ENCODE measurements around the gene RGS7.

RGS7 gene

GRCh38 chr1:241332037-241332409 is 25.0 kb downstream of the RGS7 start:
- Histone ChIP-seq H3K9ac (ENCODE audit: low read length) (no peak overlapping the region), H4K20me1 (ENCODE audit: insufficient read depth, low read length) (no peaks in the 10 kb centered on the region), H3K27ac (ENCODE audit: low read length) (no peak overlapping the region), H3K36me3 (replicated peaks; ENCODE audit: low read depth, low read length) (no peaks in the 10 kb centered on the region), H3K9me3 (ENCODE audit: insufficient read depth, low read length) (no peaks in the 10 kb centered on the region), H3K4me2 (ENCODE audit: low read length) (no peak overlapping the region), H2AFZ (ENCODE audit: low read depth, low read length) (no peak overlapping the region), H3K27me3 (ENCODE audit: low read depth, low read length) (peaks cover 21% of the 10 kb centered on the region), H3K4me1 (ENCODE audit: low read length) (peaks cover 11% of the 10 kb centered on the region), H3K79me2 (ENCODE audit: low read length) (no peaks in the 10 kb centered on the region), H3K4me3 (ENCODE audit: low read length) (no peak overlapping the region)
- no peak for TF ChIP-seq EZH2phosphoT487 (IDR thresholded peaks at IDR 0.05; ENCODE audit: low read depth)

- Histone ChIP-seq H4K20me1 (ENCODE audit: insufficient read depth, low read length) (no peaks in the 10 kb centered on the region), H3K9ac (ENCODE audit: low read length) (no peak overlapping the region), H3K4me3 (ENCODE audit: low read length) (no peak overlapping the region), H3K79me2 (ENCODE audit: low read length) (no peaks in the 10 kb centered on the region), H3K27ac (ENCODE audit: low read length) (no peak overlapping the region), H3K9me3 (ENCODE audit: insufficient read depth, low read length) (no peaks in the 10 kb centered on the region), H3K27me3 (ENCODE audit: low read depth, low read length) (peaks cover 21% of the 10 kb centered on the region), H3K4me1 (ENCODE audit: low read length) (peaks cover 11% of the 10 kb centered on the region), H3K4me2 (ENCODE audit: low read length) (no peak overlapping the region), H3K36me3 (replicated peaks; ENCODE audit: low read depth, low read length) (no peaks in the 10 kb centered on the region), H2AFZ (ENCODE audit: low read depth, low read length) (no peak overlapping the region)
- TF ChIP-seq CTCF (IDR thresholded peaks at IDR 0.05; ENCODE audit: low read depth, low read length) (no peak), EZH2phosphoT487 (IDR thresholded peaks at IDR 0.05; ENCODE audit: low read depth) (no peak)
Observed at GRCh38 chr1:241331328-241332036, 25.5 kb downstream of the RGS7 start.

- Histone ChIP-seq H3K4me3 (ENCODE audit: low read length) (no peak overlapping the region), H3K9ac (ENCODE audit: low read length) (no peak overlapping the region), H3K27ac (ENCODE audit: low read length) (no peak overlapping the region), H3K9me3 (ENCODE audit: insufficient read depth, low read length) (no peaks in the 10 kb centered on the region), H3K36me3 (replicated peaks; ENCODE audit: low read depth, low read length) (no peaks in the 10 kb centered on the region), H3K79me2 (ENCODE audit: low read length) (no peaks in the 10 kb centered on the region), H2AFZ (ENCODE audit: low read depth, low read length) (no peak overlapping the region), H4K20me1 (ENCODE audit: insufficient read depth, low read length) (no peaks in the 10 kb centered on the region), H3K4me1 (ENCODE audit: low read length) (peaks cover 11% of the 10 kb centered on the region; the same call in 1 of the 2 replicates), H3K27me3 (ENCODE audit: low read depth, low read length) (peaks cover 21% of the 10 kb centered on the region), H3K4me2 (ENCODE audit: low read length) (peak overlapping the region; percentile 20; the same call in 1 of the 2 replicates)
- TF ChIP-seq CTCF (IDR thresholded peaks at IDR 0.05; ENCODE audit: low read depth, low read length) (no peak), EZH2phosphoT487 (IDR thresholded peaks at IDR 0.05; ENCODE audit: low read depth) (no peak)
Observed at GRCh38 chr1:241330619-241331327, 26.2 kb downstream of the RGS7 start.

GRCh38 chr1:241325456-241325855 is 31.5 kb downstream of the RGS7 start:
- H3K27me3 ChIP-seq (ENCODE audit: low read depth, low read length), result no peaks in the 10 kb centered on the region
- no peak overlapping the region for H3K4me2 ChIP-seq (ENCODE audit: low read length)
- no peak overlapping the region for H2AFZ ChIP-seq (ENCODE audit: low read depth, low read length)
- no peak for TF ChIP-seq EZH2phosphoT487 (IDR thresholded peaks at IDR 0.05; ENCODE audit: low read depth)
- TF ChIP-seq CTCF (IDR thresholded peaks at IDR 0.05; ENCODE audit: low read depth, low read length), result no peak
- H3K36me3 ChIP-seq (replicated peaks; ENCODE audit: low read depth, low read length), result no peaks in the 10 kb centered on the region
- no peak overlapping the region for H3K27ac ChIP-seq (ENCODE audit: low read length)
- no peak overlapping the region for H3K4me3 ChIP-seq (ENCODE audit: low read length)
- H3K4me1 ChIP-seq (ENCODE audit: low read length), result peaks cover 1% of the 10 kb centered on the region; the same call in 1 of the 2 replicates
- no peak overlapping the region for H3K9ac ChIP-seq (ENCODE audit: low read length)
- no peaks in the 10 kb centered on the region for H3K79me2 ChIP-seq (ENCODE audit: low read length)
- no peaks in the 10 kb centered on the region for H3K9me3 ChIP-seq (ENCODE audit: insufficient read depth, low read length)
- H4K20me1 ChIP-seq (ENCODE audit: insufficient read depth, low read length), result no peaks in the 10 kb centered on the region

All from OCI-LY3 (cell line).